ENCODE data around the gene CIB2.

DNA sequence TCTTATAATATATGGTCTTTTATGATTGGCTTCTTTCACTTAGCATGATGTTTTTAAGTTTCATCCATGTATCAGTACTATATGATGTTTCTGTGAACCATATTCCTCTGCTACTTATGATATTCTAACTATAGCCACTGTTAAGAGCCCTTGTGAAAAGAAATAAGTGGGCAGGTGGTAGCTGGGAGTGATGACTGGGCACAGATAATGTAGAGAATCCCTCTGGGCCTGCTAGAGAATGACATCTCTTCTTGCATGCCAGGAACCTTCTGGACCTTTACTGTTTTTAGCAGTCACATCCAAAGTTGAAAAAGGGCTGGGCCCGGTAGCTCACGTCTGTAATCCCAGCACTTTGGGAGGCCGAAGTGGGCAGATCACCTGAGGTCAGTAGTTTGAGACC lies 28.1 kb upstream of the CIB2 start:
- no peak for TF ChIP-seq ESRRA (IDR thresholded peaks at IDR 0.05; ENCODE audit: borderline replicate concordance, low read length)
- TF ChIP-seq, protein P1, sequence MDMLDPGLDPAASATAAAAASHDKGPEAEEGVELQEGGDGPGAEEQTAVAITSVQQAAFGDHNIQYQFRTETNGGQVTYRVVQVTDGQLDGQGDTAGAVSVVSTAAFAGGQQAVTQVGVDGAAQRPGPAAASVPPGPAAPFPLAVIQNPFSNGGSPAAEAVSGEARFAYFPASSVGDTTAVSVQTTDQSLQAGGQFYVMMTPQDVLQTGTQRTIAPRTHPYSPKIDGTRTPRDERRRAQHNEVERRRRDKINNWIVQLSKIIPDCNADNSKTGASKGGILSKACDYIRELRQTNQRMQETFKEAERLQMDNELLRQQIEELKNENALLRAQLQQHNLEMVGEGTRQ (IDR thresholded peaks at IDR 0.05): no peak
- TF ChIP-seq CEBPB (IDR thresholded peaks at IDR 0.05): no peak

Data from A549 (cell line).